ENCODE results near the gene PLEKHA7. TPM values are rescaled to one million over a fixed set of nuclear protein-coding genes. Genes with fewer than 3 reads are reported as not detected.

The PLEKHA7 gene
- total RNA-seq, 4 donors from 2014 or later = 16.9 to 35.1 (median 24.1) TPM

GRCh38 chr11:16799221-16799620 lies 215.0 kb downstream of the PLEKHA7 start:
- 59 to 77% methylated on average over 1 of the region's 1 CpG for WGBS, 2 donors

GRCh38 chr11:16797776-16798175 lies 216.4 kb downstream of the PLEKHA7 start:
- no peak for DNase-seq (ENCODE audit: low spot score in 2 of 2)
- WGBS, 2 donors = 67 to 70% methylated on average over 3 of the region's 3 CpGs
- intact Hi-C loops (cut with DNase I; ENCODE audit: low total_unique reads) = no loop called here
- H3K4me3 ChIP-seq (ENCODE audit: low read depth, poor library complexity, severe bottlenecking) = no peak overlapping the region
- no peak for TF ChIP-seq POLR2A (IDR thresholded peaks at IDR 0.05)
- TF ChIP-seq CTCF (IDR thresholded peaks at IDR 0.05) = no peak

More at GRCh38 chr11:16799221-16799620, 215.0 kb downstream of the PLEKHA7 start:
- intact Hi-C loops (cut with DNase I; ENCODE audit: low total_unique reads) = no loop called here
- no peak overlapping the region for H3K4me3 ChIP-seq (ENCODE audit: low read depth, poor library complexity, severe bottlenecking)
- TF ChIP-seq CTCF (IDR thresholded peaks at IDR 0.05) (no peak), POLR2A (IDR thresholded peaks at IDR 0.05) (no peak)
- no peak for DNase-seq (ENCODE audit: low spot score in 2 of 2)

- TF ChIP-seq POLR2A (IDR thresholded peaks at IDR 0.05) = no peak
- no peak for TF ChIP-seq CTCF (IDR thresholded peaks at IDR 0.05)
- intact Hi-C loops (cut with DNase I; ENCODE audit: low total_unique reads) = no loop called here
- 88 to 91% methylated on average over 4 of the region's 4 CpGs for WGBS, 2 donors
Measured at GRCh38 chr11:16796311-16796710, 217.9 kb downstream of the PLEKHA7 start.

GRCh38 chr11:16795146-16795545 lies 219.1 kb downstream of the PLEKHA7 start:
- intact Hi-C loops (cut with DNase I; ENCODE audit: low total_unique reads) = no loop called here
- TF ChIP-seq CTCF (IDR thresholded peaks at IDR 0.05) (no peak), POLR2A (IDR thresholded peaks at IDR 0.05) (no peak)
- no peak for DNase-seq (ENCODE audit: low spot score in 2 of 2)
- no peak overlapping the region for H3K4me3 ChIP-seq (ENCODE audit: low read depth, poor library complexity, severe bottlenecking)
- 82 to 83% methylated on average over 8 of the region's 8 CpGs for WGBS, 2 donors

More at GRCh38 chr11:16796311-16796710, 217.9 kb downstream of the PLEKHA7 start:
- no peak for DNase-seq (ENCODE audit: low spot score in 2 of 2)
- no peak overlapping the region for H3K4me3 ChIP-seq (ENCODE audit: low read depth, poor library complexity, severe bottlenecking)

GRCh38 chr11:16794047-16794818 lies 220.0 kb downstream of the PLEKHA7 start:
- WGBS, 2 donors = 90 to 93% methylated on average over 17 of the region's 17 CpGs
- TF ChIP-seq CTCF (IDR thresholded peaks at IDR 0.05) (no peak), POLR2A (IDR thresholded peaks at IDR 0.05) (no peak)
- no peak for DNase-seq (ENCODE audit: low spot score in 2 of 2)
- no peak overlapping the region for H3K4me3 ChIP-seq (ENCODE audit: low read depth, poor library complexity, severe bottlenecking)
- intact Hi-C loops (cut with DNase I; ENCODE audit: low total_unique reads) = no loop called here
